SK-N-MC (cell line): ENCODE results near the gene C10orf143.
A peak's percentile ranks its signal among the peaks of the same experiment; 100 is the strongest.

ENCODE experiments used
- DNase-seq: peaks from one replicate; pipeline ENCODE4 v3.0.0-alpha.2; 2011; ENCODE audit warnings: low read depth, low spot score
- H3K27ac ChIP-seq: fragments of 200-600 bp; sonication (generic); 2 replicates; pipeline ENCODE4 v1.5.1; 2016; ENCODE audit warnings: mixed run types
- H3K36me3 ChIP-seq: fragments of 200-600 bp; sonication (generic); 2 replicates; pipeline ENCODE4 v1.6.1; 2017; ENCODE audit warnings: antibody characterized with exemption, low read length, mixed read lengths; ENCODE audit not compliant: insufficient read depth
- H3K4me3 ChIP-seq: fragments of 200-600 bp; sonication (generic); 2 replicates; pipeline ENCODE4 v1.5.1; 2016
- H3K9ac ChIP-seq: fragments of 200-600 bp; sonication (generic); 2 replicates; pipeline ENCODE4 v1.8.0; 2017; ENCODE audit warnings: mixed run types, mixed read lengths; ENCODE audit not compliant: insufficient read length
- H3K9me3 ChIP-seq: fragments of 200-600 bp; sonication (generic); 2 replicates; pipeline ENCODE4 v1.6.1; 2017; ENCODE audit warnings: low read depth, mild to moderate bottlenecking, antibody characterized with exemption, low read length, moderate library complexity, mixed read lengths
- EZH2 ChIP-seq: fragments of 200-600 bp; sonication (generic); IDR thresholded peaks from one replicate; pipeline ENCODE4 v1.6.1; 2017; ENCODE audit warnings: antibody characterized with exemption
- FOXP2 ChIP-seq: optimal IDR thresholded peaks from 2 replicates; pipeline ENCODE3; 2011; ENCODE audit warnings: mild to moderate bottlenecking, moderate library complexity; ENCODE audit not compliant: insufficient read depth; ENCODE audit errors: extremely low read length, control extremely low read depth
- POLR2AphosphoS5 ChIP-seq: IDR thresholded peaks from 2 replicates; pipeline ENCODE4 v1.6.1; 2012; ENCODE audit warnings: mild to moderate bottlenecking, low read depth, low read length, borderline replicate concordance

C10orf143 gene

GRCh38 chr10:130137659-130138478, 27.2 kb upstream of the C10orf143 start:
- H3K27ac ChIP-seq: no peak overlapping the region
- H3K9me3 ChIP-seq: no peaks in the 10 kb centered on the region
- H3K9ac ChIP-seq: peak overlapping the region; percentile 81
- no peak for DNase-seq
- TF ChIP-seq EZH2 (no peak), FOXP2 (no peak), POLR2AphosphoS5 (no peak)
- H3K4me3 ChIP-seq: peak overlapping the region; percentile 81
- H3K36me3 ChIP-seq: no peaks in the 10 kb centered on the region; the same call in 1 of the 2 replicates

GRCh38 chr10:130137090-130137448, 26.4 kb upstream of the C10orf143 start:
- DNase-seq: no peak
- peak overlapping the region; percentile 81 for H3K4me3 ChIP-seq
- no peak overlapping the region for H3K27ac ChIP-seq

DNA sequence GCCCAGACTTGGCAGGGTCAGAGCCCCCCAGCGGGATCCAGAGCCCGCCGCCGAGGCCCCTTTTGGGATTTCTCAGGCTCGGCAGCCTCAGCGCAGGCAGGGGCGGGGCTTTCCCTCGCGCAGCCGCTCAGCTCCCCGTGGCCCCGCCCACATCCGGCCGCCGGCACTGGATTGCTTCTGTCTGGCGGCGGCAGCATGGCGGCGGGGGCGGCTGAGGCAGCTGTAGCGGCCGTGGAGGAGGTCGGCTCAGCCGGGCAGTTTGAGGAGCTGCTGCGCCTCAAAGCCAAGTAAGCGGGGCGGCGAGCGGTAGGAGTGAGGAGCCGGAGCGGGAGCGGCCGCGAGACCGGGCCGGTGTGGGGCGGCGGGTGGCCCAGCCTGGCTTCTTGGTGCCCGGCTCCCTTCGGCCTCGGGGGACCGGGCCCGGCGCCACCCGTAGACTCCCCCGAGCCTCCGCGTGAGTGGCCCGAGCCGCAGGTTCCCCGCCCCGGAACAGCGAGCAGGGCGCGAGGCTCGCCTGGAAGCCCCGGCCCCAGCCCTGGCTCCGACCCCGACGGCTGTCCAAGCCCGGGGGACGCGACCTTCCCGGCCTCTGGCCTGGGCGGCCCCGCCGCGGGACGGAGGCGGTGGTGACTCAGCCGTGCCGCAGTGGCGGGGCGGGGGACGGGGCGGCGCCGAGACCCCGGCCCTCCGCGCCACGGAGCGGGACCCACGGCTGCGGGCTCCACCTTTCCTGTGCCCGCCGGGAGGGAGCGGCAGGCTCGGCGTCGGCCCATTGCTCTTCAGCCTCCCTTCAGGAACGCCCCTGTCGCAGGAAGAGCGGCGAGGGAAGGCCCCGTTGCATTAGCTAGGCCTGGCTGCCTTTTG, 25.8 kb upstream of the C10orf143 start, which contains the start of gene GLRX3:
Gene GLRX3, plus strand, starts transcription at position 166 of the 864 bp plus-strand sequence. Its CDS starts 30 bp downstream, at position 196.
- no peak within 1 kb of the TSS for H3K27ac ChIP-seq
- H3K9ac ChIP-seq: peak within 1 kb of the TSS; percentile 81
- no peaks in the 10 kb centered on the region for H3K36me3 ChIP-seq
- DNase-seq: no peak
- H3K9me3 ChIP-seq: no peaks in the 10 kb centered on the region
- no peak for TF ChIP-seq EZH2
- peak; percentile 77 for TF ChIP-seq POLR2AphosphoS5
- H3K4me3 ChIP-seq: peak within 1 kb of the TSS; percentile 81

More at GRCh38 chr10:130137090-130137448, 26.4 kb upstream of the C10orf143 start:
- Histone ChIP-seq H3K9me3 (no peaks in the 10 kb centered on the region), H3K36me3 (no peaks in the 10 kb centered on the region; the same call in 1 of the 2 replicates), H3K9ac (peak overlapping the region; percentile 81)
- TF ChIP-seq EZH2: no peak
- TF ChIP-seq FOXP2: no peak
- TF ChIP-seq POLR2AphosphoS5: no peak

GRCh38 chr10:130135676-130136225, 25.1 kb upstream of the C10orf143 start:
- Histone ChIP-seq H3K36me3 (no peaks in the 10 kb centered on the region), H3K4me3 (peak overlapping the region; percentile 81), H3K9ac (peak overlapping the region; percentile 67), H3K9me3 (no peaks in the 10 kb centered on the region), H3K27ac (no peak overlapping the region)
- no peak for DNase-seq
- TF ChIP-seq EZH2 (no peak), POLR2AphosphoS5 (no peak), FOXP2 (no peak)

GRCh38 chr10:130128922-130129321, 18.3 kb upstream of the C10orf143 start:
- H3K4me3 ChIP-seq: no peak overlapping the region
- TF ChIP-seq EZH2: no peak
- TF ChIP-seq POLR2AphosphoS5: no peak
- no peak for TF ChIP-seq FOXP2

DNA sequence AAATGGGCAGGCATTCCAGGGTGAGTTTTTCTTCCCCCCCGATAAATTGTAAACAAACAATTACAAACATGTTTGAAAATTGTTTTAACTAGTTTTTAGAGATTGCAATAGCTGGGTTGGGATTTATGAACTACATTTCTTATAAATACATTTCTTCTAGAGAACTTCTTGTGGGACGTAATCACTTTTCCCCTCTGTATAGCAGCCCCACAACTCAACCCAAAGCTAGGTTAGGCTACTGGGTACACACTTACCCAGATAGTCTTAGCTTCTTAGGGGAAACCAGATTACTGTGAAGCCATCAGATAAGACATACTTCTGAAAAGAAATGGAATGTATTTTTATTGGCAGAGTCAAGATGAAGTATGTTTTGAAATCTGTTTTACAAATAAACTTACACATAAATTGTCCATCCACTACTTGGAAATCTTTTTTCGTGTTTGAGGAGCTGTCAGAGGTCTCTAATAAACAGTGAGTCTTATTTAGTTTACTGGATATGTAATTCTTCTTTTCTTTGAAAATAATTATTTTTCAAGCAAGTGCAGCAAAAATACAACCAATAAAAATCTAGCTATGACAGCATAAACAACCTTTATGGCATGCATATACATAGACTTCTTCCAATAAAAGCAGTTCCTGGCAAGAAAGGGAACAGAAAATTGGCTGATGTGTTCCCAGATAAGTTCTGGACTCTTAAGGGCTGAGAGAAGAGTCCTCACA, 17.6 kb upstream of the C10orf143 start:
- no peak overlapping the region for H3K4me3 ChIP-seq
- TF ChIP-seq FOXP2 (no peak), EZH2 (no peak), POLR2AphosphoS5 (no peak)
- H3K9ac ChIP-seq: no peak overlapping the region
- H3K36me3 ChIP-seq: no peaks in the 10 kb centered on the region
- no peak for DNase-seq
- H3K27ac ChIP-seq: 0 out of 2 replicates have a peak overlapping the region, but pooled peaks have one; percentile 6
- H3K9me3 ChIP-seq: no peaks in the 10 kb centered on the region

More at GRCh38 chr10:130128922-130129321, 18.3 kb upstream of the C10orf143 start:
- Histone ChIP-seq H3K27ac (no peak overlapping the region), H3K9me3 (no peaks in the 10 kb centered on the region), H3K36me3 (no peaks in the 10 kb centered on the region), H3K9ac (no peak overlapping the region)
- DNase-seq: no peak

- H3K9me3 ChIP-seq: no peaks in the 10 kb centered on the region
These were observed 16.9 kb upstream of the C10orf143 start for GRCh38 chr10:130127364-130128061.

More at GRCh38 chr10:130127364-130128061, 16.9 kb upstream of the C10orf143 start:
- TF ChIP-seq FOXP2 (no peak), EZH2 (no peak), POLR2AphosphoS5 (no peak)
- no peak overlapping the region for H3K27ac ChIP-seq
- no peak overlapping the region for H3K9ac ChIP-seq
- H3K36me3 ChIP-seq: no peaks in the 10 kb centered on the region
- no peak for DNase-seq
- no peak overlapping the region for H3K4me3 ChIP-seq
